Measurements from ENCODE around the gene C11orf24.

The C11orf24 gene

GRCh38 chr11:68257477-68258362 lies 14.1 kb downstream of the C11orf24 start:
- H3K79me1 ChIP-seq (replicated peaks; ENCODE audit: low read length, poor library complexity, severe bottlenecking), result peaks cover 2% of the 10 kb centered on the region
- peak overlapping the region; percentile 18 for H2AK5ac ChIP-seq (ENCODE audit: low read length, severe bottlenecking)
- H3K4ac ChIP-seq (ENCODE audit: low read depth in 1 of 2, low read length in 2 of 2), result peak overlapping the region in 1 of 2 experiments; percentile 57
- peaks cover 24 to 28% of the 10 kb centered on the region in 2 experiments for H3K36me3 ChIP-seq (ENCODE audit: control insufficient read depth in 1 of 2, insufficient read depth in 2 of 2, low read depth in 1 of 2, low read length in 2 of 2)
- 50% methylated on average over 22 of the region's 22 CpGs for WGBS
- peak overlapping the region in 1 of 2 experiments; percentile 20 for H3K4me3 ChIP-seq (ENCODE audit: insufficient read depth in 1 of 2, low read depth in 1 of 2, low read length in 2 of 2)
- H3K18ac ChIP-seq (ENCODE audit: low read depth in 1 of 2, low read length in 2 of 2), result peak overlapping the region in 1 of 2 experiments; percentile 44
- peak overlapping the region in 1 of 2 experiments; percentile 16 for H3K23ac ChIP-seq (ENCODE audit: low read length in 2 of 2)
- H2BK15ac ChIP-seq (ENCODE audit: low read depth, poor library complexity, severe bottlenecking), result peak overlapping the region; percentile 26
- no peaks in the 10 kb centered on the region for H3K27me3 ChIP-seq (ENCODE audit: control insufficient read depth in 1 of 2, insufficient read depth in 1 of 2, low read length in 2 of 2)
- peak overlapping the region; percentile 11 for H2AFZ ChIP-seq (ENCODE audit: low read depth, low read length)
- peak overlapping the region; percentile 81 for H4K8ac ChIP-seq (ENCODE audit: low read length)
- no peak overlapping the region for H3K4me2 ChIP-seq (ENCODE audit: low read length, poor library complexity, severe bottlenecking)
- no peak overlapping the region for H3K27ac ChIP-seq (ENCODE audit: low read length, poor library complexity, severe bottlenecking)
- peak overlapping the region; percentile 4 to 75 for H2BK12ac ChIP-seq (ENCODE audit: low read length in 2 of 2)
- no peak overlapping the region for H2BK5ac ChIP-seq (ENCODE audit: low read depth, low read length, poor library complexity, severe bottlenecking)
- no peak overlapping the region for H3K9ac ChIP-seq (ENCODE audit: low read length)
- no peak overlapping the region for H2BK120ac ChIP-seq (ENCODE audit: low read depth, low read length)
- H4K91ac ChIP-seq (ENCODE audit: low read length), result peak overlapping the region; percentile 83
- DNase-seq, result peak; percentile 87
- no peaks in the 10 kb centered on the region for H3K9me3 ChIP-seq (ENCODE audit: control insufficient read depth, low read length)
- H3K4me1 ChIP-seq (ENCODE audit: control insufficient read depth, insufficient read depth, low read depth, low read length), result peaks cover 19% of the 10 kb centered on the region
- H3K14ac ChIP-seq (ENCODE audit: low read length in 2 of 2), result peak overlapping the region in 1 of 2 experiments; percentile 19

GRCh38 chr11:68256331-68256741 lies 15.4 kb downstream of the C11orf24 start:
- H3K36me3 ChIP-seq (ENCODE audit: control insufficient read depth in 1 of 2, insufficient read depth in 2 of 2, low read depth in 1 of 2, low read length in 2 of 2), result peaks cover 11 to 14% of the 10 kb centered on the region in 2 experiments
- H2BK5ac ChIP-seq (ENCODE audit: low read depth, low read length, poor library complexity, severe bottlenecking), result peak overlapping the region; percentile 80
- no peak overlapping the region for H2AFZ ChIP-seq (ENCODE audit: low read depth, low read length)
- no peak overlapping the region for H2BK120ac ChIP-seq (ENCODE audit: low read depth, low read length)
- no peak overlapping the region for H3K14ac ChIP-seq (ENCODE audit: low read length in 2 of 2)
- no peaks in the 10 kb centered on the region for H3K79me1 ChIP-seq (replicated peaks; ENCODE audit: low read length, poor library complexity, severe bottlenecking)
- no peak overlapping the region for H3K23ac ChIP-seq (ENCODE audit: low read length in 2 of 2)
- no peaks in the 10 kb centered on the region for H3K27me3 ChIP-seq (ENCODE audit: control insufficient read depth in 1 of 2, insufficient read depth in 1 of 2, low read length in 2 of 2)
- peak overlapping the region; percentile 91 for H4K8ac ChIP-seq (ENCODE audit: low read length)
- H3K4me1 ChIP-seq (ENCODE audit: control insufficient read depth, insufficient read depth, low read depth, low read length), result peaks cover 19% of the 10 kb centered on the region
- peak overlapping the region; percentile 78 for H3K27ac ChIP-seq (ENCODE audit: low read length, poor library complexity, severe bottlenecking)
- 51% methylated on average over 9 of the region's 9 CpGs for WGBS
- no peak overlapping the region for H2AK5ac ChIP-seq (ENCODE audit: low read length, severe bottlenecking)
- peak; percentile 57 for DNase-seq
- no peak overlapping the region for H4K91ac ChIP-seq (ENCODE audit: low read length)
- H2BK12ac ChIP-seq (ENCODE audit: low read length in 2 of 2), result peak overlapping the region in 1 of 2 experiments; percentile 11
- H3K9me3 ChIP-seq (ENCODE audit: control insufficient read depth, low read length), result no peaks in the 10 kb centered on the region
- H3K4me3 ChIP-seq (ENCODE audit: insufficient read depth in 1 of 2, low read depth in 1 of 2, low read length in 2 of 2), result no peak overlapping the region
- H3K4ac ChIP-seq (ENCODE audit: low read depth in 1 of 2, low read length in 2 of 2), result peak overlapping the region in 1 of 2 experiments; percentile 66
- H2BK15ac ChIP-seq (ENCODE audit: low read depth, poor library complexity, severe bottlenecking), result peak overlapping the region; percentile 29
- H3K18ac ChIP-seq (ENCODE audit: low read depth in 1 of 2, low read length in 2 of 2), result peak overlapping the region; percentile 1 to 55
- H3K4me2 ChIP-seq (ENCODE audit: low read length, poor library complexity, severe bottlenecking), result peak overlapping the region; percentile 44
- peak overlapping the region; percentile 56 for H3K9ac ChIP-seq (ENCODE audit: low read length)

GRCh38 chr11:68255526-68255925 lies 16.2 kb downstream of the C11orf24 start:
- WGBS, result 75% methylated on average over 13 of the region's 13 CpGs
- Histone ChIP-seq H2BK120ac (ENCODE audit: low read depth, low read length) (no peak overlapping the region), H3K27me3 (ENCODE audit: control insufficient read depth in 1 of 2, insufficient read depth in 1 of 2, low read length in 2 of 2) (no peaks in the 10 kb centered on the region), H2AK5ac (ENCODE audit: low read length, severe bottlenecking) (no peak overlapping the region), H3K79me1 (replicated peaks; ENCODE audit: low read length, poor library complexity, severe bottlenecking) (no peaks in the 10 kb centered on the region), H3K4me3 (ENCODE audit: insufficient read depth in 1 of 2, low read depth in 1 of 2, low read length in 2 of 2) (no peak overlapping the region), H2AFZ (ENCODE audit: low read depth, low read length) (no peak overlapping the region), H3K18ac (ENCODE audit: low read depth in 1 of 2, low read length in 2 of 2) (peak overlapping the region in 1 of 2 experiments; percentile 51), H3K4me1 (ENCODE audit: control insufficient read depth, insufficient read depth, low read depth, low read length) (peaks cover 19% of the 10 kb centered on the region), H4K91ac (ENCODE audit: low read length) (no peak overlapping the region), H3K4ac (ENCODE audit: low read depth in 1 of 2, low read length in 2 of 2) (no peak overlapping the region), H3K14ac (ENCODE audit: low read length in 2 of 2) (peak overlapping the region in 1 of 2 experiments; percentile 86), H3K27ac (ENCODE audit: low read length, poor library complexity, severe bottlenecking) (no peak overlapping the region), H3K36me3 (ENCODE audit: control insufficient read depth in 1 of 2, insufficient read depth in 2 of 2, low read depth in 1 of 2, low read length in 2 of 2) (peaks cover 2 to 6% of the 10 kb centered on the region in 2 experiments), H2BK12ac (ENCODE audit: low read length in 2 of 2) (peak overlapping the region in 1 of 2 experiments; percentile 52), H2BK5ac (ENCODE audit: low read depth, low read length, poor library complexity, severe bottlenecking) (no peak overlapping the region), H3K4me2 (ENCODE audit: low read length, poor library complexity, severe bottlenecking) (no peak overlapping the region), H2BK15ac (ENCODE audit: low read depth, poor library complexity, severe bottlenecking) (no peak overlapping the region), H4K8ac (ENCODE audit: low read length) (no peak overlapping the region), H3K23ac (ENCODE audit: low read length in 2 of 2) (no peak overlapping the region), H3K9ac (ENCODE audit: low read length) (peak overlapping the region; percentile 0), H3K9me3 (ENCODE audit: control insufficient read depth, low read length) (no peaks in the 10 kb centered on the region)
- peak; percentile 6 for DNase-seq

- Histone ChIP-seq H4K91ac (ENCODE audit: low read length) (no peak overlapping the region), H2BK15ac (ENCODE audit: low read depth, poor library complexity, severe bottlenecking) (no peak overlapping the region)
- WGBS, result 86% methylated on average over 14 of the region's 14 CpGs
These were observed 17.4 kb downstream of the C11orf24 start for GRCh38 chr11:68254421-68254820.

More at GRCh38 chr11:68254421-68254820, 17.4 kb downstream of the C11orf24 start:
- DNase-seq, result no peak
- no peak overlapping the region for H2BK120ac ChIP-seq (ENCODE audit: low read depth, low read length)
- peaks cover 19% of the 10 kb centered on the region for H3K4me1 ChIP-seq (ENCODE audit: control insufficient read depth, insufficient read depth, low read depth, low read length)
- no peak overlapping the region for H3K4me2 ChIP-seq (ENCODE audit: low read length, poor library complexity, severe bottlenecking)
- H3K14ac ChIP-seq (ENCODE audit: low read length in 2 of 2), result no peak overlapping the region
- H3K9ac ChIP-seq (ENCODE audit: low read length), result no peak overlapping the region
- H2AFZ ChIP-seq (ENCODE audit: low read depth, low read length), result no peak overlapping the region
- H3K4ac ChIP-seq (ENCODE audit: low read depth in 1 of 2, low read length in 2 of 2), result no peak overlapping the region
- no peak overlapping the region for H2BK5ac ChIP-seq (ENCODE audit: low read depth, low read length, poor library complexity, severe bottlenecking)
- H3K18ac ChIP-seq (ENCODE audit: low read depth in 1 of 2, low read length in 2 of 2), result no peak overlapping the region
- no peak overlapping the region for H3K27ac ChIP-seq (ENCODE audit: low read length, poor library complexity, severe bottlenecking)
- no peaks in the 10 kb centered on the region for H3K27me3 ChIP-seq (ENCODE audit: control insufficient read depth in 1 of 2, insufficient read depth in 1 of 2, low read length in 2 of 2)
- no peak overlapping the region for H2BK12ac ChIP-seq (ENCODE audit: low read length in 2 of 2)
- H3K36me3 ChIP-seq (ENCODE audit: control insufficient read depth in 1 of 2, insufficient read depth in 2 of 2, low read depth in 1 of 2, low read length in 2 of 2), result no peaks in the 10 kb centered on the region
- no peaks in the 10 kb centered on the region for H3K79me1 ChIP-seq (replicated peaks; ENCODE audit: low read length, poor library complexity, severe bottlenecking)
- H3K9me3 ChIP-seq (ENCODE audit: control insufficient read depth, low read length), result no peaks in the 10 kb centered on the region
- no peak overlapping the region for H4K8ac ChIP-seq (ENCODE audit: low read length)
- H3K23ac ChIP-seq (ENCODE audit: low read length in 2 of 2), result no peak overlapping the region
- H2AK5ac ChIP-seq (ENCODE audit: low read length, severe bottlenecking), result no peak overlapping the region
- no peak overlapping the region for H3K4me3 ChIP-seq (ENCODE audit: insufficient read depth in 1 of 2, low read depth in 1 of 2, low read length in 2 of 2)
